Cardiac septum (tissue), 1 donor: Measurements from ENCODE around the gene SYT3. TPM values are rescaled to one million over a fixed set of nuclear protein-coding genes. Genes with fewer than 3 reads are reported as not detected.
A peak's percentile ranks its signal among the peaks of the same experiment; 100 is the strongest.

Experiments used
- DNase-seq: peaks from one replicate; pipeline ENCODE4 v3.0.0-alpha.2; 2020; ENCODE audit warnings: low spot score
- intact Hi-C: fragments of 100-400 bp; cut with DNase I; formaldehyde crosslinking; loops from one replicate; pipeline ENCODE4 v1.14.0; 2022
- long read RNA-seq: library from polyadenylated mRNA; unstranded; transcript quantifications from one replicate; pipeline ENCODE4 v2.0.0, GENCODE V29; 2021
- total RNA-seq: library from RNA; stranded (reverse); fragmentation: NEBNext Ultra II Directional; extraction: Animal tissue kit (Norgen Biotek cat#: 25700); gene quantifications from one replicate; pipeline ENCODE4 v1.2.1, GENCODE V29; 2021
- donor health status: DM: no; HTN: no; CAD: no.

SYT3 gene
- total RNA-seq: not detected
- long read RNA-seq: 0 reads

DNA sequence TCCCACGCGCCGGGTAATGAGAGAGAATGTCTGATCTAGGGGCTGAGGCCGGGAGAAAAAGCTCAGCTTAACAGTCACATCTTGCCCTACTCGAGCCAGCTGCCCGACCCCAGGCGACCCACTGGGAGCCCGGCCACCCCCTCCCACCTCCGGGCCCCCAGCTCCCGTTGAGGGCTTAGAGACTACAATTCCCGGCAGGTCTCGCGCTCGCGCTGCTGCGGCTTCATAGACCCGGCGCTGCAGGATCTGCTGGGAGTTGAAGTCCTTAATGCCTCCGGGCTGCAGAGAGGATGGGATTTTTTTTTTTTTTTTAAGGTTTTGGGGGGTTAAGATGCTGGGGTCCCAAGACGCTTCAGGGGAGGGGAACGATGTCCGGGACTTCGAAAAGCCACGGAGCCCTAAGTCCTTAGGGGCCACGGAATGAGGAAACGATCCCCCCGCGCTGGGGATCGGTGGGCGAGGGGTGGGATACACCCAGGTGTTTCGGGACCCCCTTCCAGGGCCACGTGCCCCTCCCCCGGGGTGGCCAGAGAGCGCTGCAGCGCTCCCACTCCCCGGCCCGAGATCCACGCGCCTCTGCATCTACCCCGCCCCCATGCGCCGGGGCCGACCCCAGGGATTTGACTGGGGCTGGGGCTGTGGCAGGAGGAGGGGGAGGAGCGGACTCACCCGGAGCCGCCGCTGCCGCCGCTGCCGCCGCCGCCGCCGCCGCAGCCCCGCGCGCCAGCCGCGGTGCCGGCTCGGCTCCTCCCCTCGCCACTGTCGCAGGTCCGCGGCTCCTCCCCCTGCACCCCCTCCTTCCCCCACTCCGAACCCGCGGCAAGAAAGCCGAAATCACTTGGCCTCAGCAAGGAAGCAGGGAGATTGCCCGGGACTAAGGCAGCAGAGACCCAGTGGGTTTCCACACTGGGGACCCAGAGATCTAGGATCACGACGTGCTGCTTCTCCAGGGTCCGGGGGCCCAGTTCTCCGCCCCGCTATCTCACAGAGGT is at the start of gene SYT3:
Gene SYT3, minus strand, starts transcription at position 761 of the 992 bp plus-strand sequence. CDS start 2,470 bp downstream, outside the sequence.
- no peak for DNase-seq
- intact Hi-C loops: no loop called here

DNA sequence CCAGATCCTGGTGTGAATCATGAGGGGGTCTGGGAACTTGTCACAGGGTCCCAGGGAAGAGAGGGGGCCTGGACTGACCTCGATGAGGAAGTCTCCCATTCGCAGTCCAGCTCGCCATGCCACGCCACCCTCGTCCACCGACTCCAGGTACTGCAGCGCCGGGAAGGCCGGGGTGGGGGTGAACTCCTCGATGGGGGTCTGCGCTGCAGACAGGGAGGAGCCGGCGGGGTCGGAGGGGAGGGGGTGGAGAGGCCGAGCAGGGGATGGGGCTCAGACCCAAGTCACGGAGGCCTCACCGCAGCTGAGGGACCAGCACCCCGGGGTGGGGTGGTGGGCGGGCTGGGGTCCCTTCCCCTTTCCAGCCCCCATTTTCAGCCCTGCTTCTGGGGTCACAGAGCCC is 49.1 kb upstream of the SYT3 start:
- intact Hi-C loops: no loop called here
- DNase-seq: no peak

GRCh38 chr19:50686310-50687032 is 46.8 kb upstream of the SYT3 start:
- intact Hi-C loops: no loop called here
- no peak for DNase-seq

- intact Hi-C loops: no loop called here
Observed at GRCh38 chr19:50679177-50680125, 39.8 kb upstream of the SYT3 start.

DNA sequence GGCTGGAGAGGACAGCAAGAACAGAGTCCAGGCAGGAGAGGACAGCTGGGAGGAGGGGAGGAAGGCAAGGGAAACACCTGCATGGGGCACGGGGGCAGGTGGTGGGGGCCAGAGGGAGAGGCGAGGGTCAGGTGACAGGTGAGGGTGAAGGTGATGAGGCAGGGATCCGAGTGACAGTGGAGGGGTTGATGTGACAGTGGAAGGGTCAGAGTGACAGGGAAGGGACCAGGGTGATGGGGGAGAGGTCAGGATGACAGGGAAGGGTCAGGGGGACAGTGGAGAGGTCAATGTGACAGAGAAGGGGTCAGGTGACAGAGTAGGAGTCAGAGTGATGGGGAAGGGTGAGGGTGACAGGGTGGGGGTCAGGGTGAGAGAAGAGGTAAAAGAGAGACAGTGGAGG is 38.6 kb upstream of the SYT3 start:
- intact Hi-C loops: no loop called here
- DNase-seq: no peak

More at GRCh38 chr19:50679177-50680125, 39.8 kb upstream of the SYT3 start:
- peak; percentile 83 for DNase-seq

- intact Hi-C loops: no loop called here
- no peak for DNase-seq
Observed at GRCh38 chr19:50677636-50678035, 38.0 kb upstream of the SYT3 start.

DNA sequence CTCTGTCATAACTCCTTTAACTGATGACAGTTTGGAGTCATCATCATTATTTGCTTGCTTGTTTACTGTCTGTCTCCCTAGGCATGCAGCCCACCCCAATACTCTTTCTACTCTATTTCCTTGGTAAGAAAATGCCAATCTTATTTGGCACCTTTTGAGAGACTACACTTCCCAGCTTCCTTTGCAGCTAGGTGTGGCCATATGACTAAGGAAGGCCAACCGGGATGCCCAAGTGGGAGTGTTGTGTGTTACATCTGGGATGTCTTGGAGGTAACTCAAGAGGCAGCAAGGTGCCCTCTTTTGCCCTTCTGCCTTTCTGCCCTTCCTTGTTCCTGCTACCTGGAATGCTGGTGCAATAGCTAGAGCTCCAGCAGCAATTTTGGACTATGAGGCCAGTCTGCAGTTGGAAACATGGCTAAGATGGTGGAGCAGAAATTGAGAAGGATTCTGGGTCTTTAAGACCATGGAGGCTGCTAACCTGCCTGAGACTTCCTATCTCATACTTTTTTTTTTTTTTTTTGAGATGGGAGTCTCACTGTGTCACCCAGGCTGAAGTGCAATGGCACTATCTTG is 37.0 kb upstream of the SYT3 start:
- DNase-seq: no peak
- intact Hi-C loops: no loop called here

DNA sequence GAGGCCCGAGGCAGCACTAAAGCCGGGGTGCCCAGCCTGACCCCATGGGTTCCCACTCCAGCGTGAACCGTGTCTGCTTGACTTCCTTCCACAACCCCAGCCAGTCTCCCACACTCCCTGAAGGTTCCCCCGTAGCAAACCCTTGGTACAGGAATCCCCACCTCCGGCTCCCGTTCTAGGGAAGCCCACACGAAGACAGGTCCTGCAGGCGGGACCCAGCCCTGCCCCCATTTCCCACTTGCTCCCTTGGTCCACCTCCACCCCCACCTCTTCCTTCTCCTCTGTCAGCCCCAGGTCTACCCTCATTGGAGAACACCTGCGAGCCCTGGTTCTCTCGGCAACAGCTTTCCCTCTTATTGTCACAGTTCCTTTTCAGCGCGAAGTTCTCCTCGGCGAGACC is 33.4 kb upstream of the SYT3 start:
- DNase-seq: no peak
- intact Hi-C loops: no loop called here

DNA sequence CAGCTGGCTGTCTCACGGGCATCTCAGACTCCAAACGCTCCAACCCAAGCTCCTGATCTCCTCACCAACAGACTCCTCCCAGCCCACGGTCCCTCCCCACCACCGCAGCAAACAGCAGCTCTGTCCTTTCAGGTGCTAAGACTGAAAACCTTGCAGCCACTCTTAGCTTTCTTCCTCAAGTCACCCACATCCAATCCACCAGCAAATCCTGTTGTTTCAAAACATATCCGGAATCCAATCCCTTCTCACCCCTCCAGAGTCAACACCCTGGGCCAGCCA is 30.4 kb upstream of the SYT3 start:
- intact Hi-C loops: no loop called here
- DNase-seq: no peak

GRCh38 chr19:50669302-50670101 is 29.8 kb upstream of the SYT3 start:
- DNase-seq: no peak
- intact Hi-C loops: no loop called here

GRCh38 chr19:50668879-50669278 is 29.2 kb upstream of the SYT3 start:
- intact Hi-C loops: no loop called here

DNA sequence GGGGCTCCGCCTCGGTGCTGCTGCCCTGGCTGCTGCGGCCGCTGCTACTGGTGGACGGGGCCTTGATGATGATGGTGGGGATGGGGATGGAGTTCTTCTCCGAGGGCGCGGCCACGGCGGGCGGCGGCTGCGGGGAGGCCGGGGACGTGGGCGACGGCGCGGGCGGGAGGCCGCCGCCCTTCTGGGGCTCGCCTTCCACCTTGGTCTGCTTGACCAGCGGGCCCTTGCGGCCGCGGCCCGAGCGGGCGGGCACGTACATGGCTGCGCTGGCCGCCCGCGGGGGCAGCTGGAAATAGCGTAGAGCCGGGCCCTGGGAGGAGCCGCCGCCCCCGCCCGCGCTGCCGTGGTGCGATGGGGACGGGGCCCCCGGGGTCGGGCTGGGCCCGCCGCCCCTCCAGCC is 28.7 kb upstream of the SYT3 start:
- intact Hi-C loops: no loop called here
- no peak for DNase-seq

More at GRCh38 chr19:50668879-50669278, 29.2 kb upstream of the SYT3 start:
- no peak for DNase-seq

GRCh38 chr19:50667759-50668231 is 28.1 kb upstream of the SYT3 start:
- no peak for DNase-seq
- intact Hi-C loops: no loop called here

DNA sequence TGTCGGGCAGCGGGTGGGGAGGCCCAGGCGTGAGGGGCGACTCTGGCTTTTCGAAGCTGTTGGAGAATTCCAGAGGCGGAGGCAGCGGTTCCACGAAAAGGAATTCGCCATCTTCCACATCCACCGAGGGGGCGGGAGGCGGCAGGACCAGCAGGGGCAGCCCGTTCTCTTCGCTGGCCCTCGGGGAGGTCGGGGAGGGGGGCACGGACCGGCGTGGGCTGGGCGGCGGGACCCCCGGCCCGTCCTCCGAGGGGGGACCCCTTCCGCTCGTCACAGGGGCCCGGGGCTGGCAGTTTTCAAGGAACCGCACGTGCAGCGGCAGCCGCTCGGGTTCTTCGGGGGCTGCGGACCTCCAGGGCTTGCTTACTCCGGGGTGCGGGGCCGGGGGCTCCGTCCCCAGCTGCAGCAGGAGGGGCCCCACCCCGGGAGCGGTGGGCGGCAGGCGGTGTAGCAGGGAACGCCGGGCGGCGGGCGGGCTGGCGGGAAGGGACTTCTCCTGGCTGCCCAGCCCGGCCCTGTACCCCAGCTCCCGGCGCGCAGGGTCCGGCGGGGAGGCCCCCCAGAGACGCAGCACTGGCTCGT is 27.6 kb upstream of the SYT3 start:
- intact Hi-C loops: no loop called here
- no peak for DNase-seq

DNA sequence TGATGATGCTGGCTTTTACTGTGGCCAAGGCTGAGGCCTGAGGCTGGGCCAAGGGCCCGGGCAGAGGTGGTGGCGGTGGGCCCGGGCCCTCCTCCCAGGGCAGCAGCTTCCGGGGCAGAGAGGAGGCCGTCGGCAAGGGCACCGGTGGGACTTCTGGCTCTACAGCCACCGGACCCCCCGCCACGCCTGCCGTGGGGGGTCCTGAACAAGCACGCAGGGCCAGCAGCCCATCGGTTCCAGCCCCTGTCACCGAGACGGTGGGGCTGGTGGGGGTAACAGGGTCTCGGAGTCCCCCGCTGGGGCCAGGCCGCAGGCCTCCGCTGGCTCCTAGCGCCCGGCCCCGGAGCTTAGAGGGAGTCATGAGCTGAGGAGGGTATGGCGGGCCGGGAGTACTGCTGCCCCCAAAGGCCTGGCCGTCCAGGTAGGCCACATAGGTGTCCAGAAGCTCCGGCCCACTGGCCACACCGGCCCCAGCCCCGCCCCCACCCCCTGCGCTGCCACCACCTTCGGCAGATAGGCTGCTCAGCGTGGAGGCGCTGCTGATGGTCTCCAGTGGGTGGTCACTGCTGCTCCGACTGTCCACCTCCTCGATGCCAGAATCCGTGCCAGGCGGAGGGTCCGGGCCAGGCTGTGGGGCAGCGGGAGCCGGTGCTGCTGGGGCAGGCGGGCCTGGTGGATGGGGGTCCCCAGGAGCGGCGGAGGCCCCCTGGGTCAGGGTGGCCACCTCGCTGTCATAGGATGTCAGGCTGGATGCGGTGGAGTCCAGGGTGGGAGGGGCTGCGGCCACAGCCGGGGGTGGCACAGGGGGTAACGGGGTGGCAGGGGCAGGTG is 26.9 kb upstream of the SYT3 start:
- DNase-seq: no peak
- intact Hi-C loops: no loop called here

- intact Hi-C loops: no loop called here
- no peak for DNase-seq
Observed at GRCh38 chr19:50664204-50664603, 24.5 kb upstream of the SYT3 start.

DNA sequence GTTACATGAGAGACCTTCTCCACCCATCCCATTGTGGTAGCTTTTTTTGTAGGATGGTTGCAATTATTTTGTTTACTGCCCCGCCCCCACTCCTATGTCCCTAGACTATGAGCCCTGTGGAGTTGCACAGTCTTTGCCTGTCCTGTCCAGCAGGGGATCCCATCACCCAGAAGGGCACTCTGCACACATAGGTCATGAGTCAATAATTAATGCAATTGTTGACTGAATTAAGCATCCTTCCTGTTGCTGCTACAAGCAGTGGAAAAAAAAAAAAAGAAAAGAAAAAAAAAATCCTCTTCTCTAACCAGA is 23.8 kb upstream of the SYT3 start:
- intact Hi-C loops: no loop called here
- DNase-seq: no peak
